ENCODE data around the gene FBXW7. TPM values are rescaled to one million over a fixed set of nuclear protein-coding genes. Genes with fewer than 3 reads are reported as not detected.

FBXW7 gene, protein sequence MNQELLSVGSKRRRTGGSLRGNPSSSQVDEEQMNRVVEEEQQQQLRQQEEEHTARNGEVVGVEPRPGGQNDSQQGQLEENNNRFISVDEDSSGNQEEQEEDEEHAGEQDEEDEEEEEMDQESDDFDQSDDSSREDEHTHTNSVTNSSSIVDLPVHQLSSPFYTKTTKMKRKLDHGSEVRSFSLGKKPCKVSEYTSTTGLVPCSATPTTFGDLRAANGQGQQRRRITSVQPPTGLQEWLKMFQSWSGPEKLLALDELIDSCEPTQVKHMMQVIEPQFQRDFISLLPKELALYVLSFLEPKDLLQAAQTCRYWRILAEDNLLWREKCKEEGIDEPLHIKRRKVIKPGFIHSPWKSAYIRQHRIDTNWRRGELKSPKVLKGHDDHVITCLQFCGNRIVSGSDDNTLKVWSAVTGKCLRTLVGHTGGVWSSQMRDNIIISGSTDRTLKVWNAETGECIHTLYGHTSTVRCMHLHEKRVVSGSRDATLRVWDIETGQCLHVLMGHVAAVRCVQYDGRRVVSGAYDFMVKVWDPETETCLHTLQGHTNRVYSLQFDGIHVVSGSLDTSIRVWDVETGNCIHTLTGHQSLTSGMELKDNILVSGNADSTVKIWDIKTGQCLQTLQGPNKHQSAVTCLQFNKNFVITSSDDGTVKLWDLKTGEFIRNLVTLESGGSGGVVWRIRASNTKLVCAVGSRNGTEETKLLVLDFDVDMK
- 100 to 1,000 TPM; 128 to 140 TPM for total RNA-seq
- polyA plus RNA-seq (2013, experiment 1 of 2), result 29.7 TPM
- polyA plus RNA-seq (2013, experiment 2 of 2), result 45.2 TPM
- total RNA-seq, result 58.7 to 233 (median 155) reads per million in 172 experiments

DNA sequence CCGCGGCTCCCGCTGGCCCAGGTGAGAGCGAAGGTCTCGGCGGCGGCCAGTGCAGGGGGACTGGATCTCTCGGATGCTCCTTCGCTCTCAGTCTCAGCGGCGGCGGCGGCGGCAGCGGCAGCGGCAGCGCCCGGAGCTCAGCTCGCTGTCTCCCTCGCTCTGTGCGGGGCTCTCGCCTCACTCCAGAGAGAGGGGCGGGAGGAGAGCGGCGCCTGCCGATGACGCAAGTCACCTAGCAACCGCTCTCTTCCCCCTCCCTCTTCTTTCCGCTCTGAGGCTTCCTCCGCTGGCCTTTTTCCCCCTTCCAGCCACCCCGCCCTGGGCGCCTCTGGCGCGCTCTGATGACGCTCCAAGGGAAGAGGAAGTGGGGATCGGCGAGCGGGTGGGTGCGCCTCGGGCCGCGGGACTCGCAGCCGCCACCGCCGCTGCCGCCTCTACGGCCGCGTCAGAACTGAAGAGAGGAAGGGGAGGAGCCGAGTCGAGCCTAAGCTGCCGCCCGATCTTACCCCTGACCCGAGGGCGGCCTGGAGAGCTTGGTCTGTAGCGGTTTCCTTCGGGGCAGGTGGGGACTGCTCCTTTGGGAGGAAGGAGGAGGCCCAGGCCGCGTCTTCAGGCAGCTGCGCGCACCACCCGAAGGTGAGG is at the start of gene FBXW7:
FBXW7 (minus strand) TSS at position 190 of the 642 bp plus-strand sequence. CDS start 124,289 bp downstream, outside the sequence.
- H3K4me3 ChIP-seq (ENCODE audit: low read length), result peak within 1 kb of the TSS; percentile 84
- ChIA-PET POLR2A (interaction anchor here (0.6 to 4.8 kb wide), 39 partner anchors 8 to 1521 kb away, joined by 3 to 147 read pairs (median 6); partner anchors contain the start of genes ARFIP1, GATB, LRBA and RPS3A), CTCF (interaction anchor here (0.9 to 3.5 kb wide), 6 partner anchors 9 to 143 kb away, joined by 3 to 19 read pairs (median 4); no protein-coding TSS in a partner anchor)
- DNase-seq, result peak; percentile 98 to 100 (median 99)
- H3K27ac Mint-ChIP-seq, result peak within 1 kb of the TSS; percentile 94
- no peaks in the 10 kb centered on the region for H3K9me3 Mint-ChIP-seq
- peaks cover 0 to 14% of the 10 kb centered on the region in 2 experiments for H3K9me3 ChIP-seq (ENCODE audit: control insufficient read depth in 1 of 2, insufficient read depth in 1 of 2, low read length in 2 of 2)
- H3K4me3 Mint-ChIP-seq, result peak within 1 kb of the TSS; percentile 97
- peak within 1 kb of the TSS; percentile 90 to 98 for H3K27ac ChIP-seq (ENCODE audit: low read depth in 1 of 2, low read length in 2 of 2)
- H3K27me3 ChIP-seq (ENCODE audit: control insufficient read depth in 1 of 2, insufficient read depth in 2 of 2, low read length in 2 of 2), result no peaks in the 10 kb centered on the region
- peaks cover 36% of the 10 kb centered on the region for H3K4me1 ChIP-seq (ENCODE audit: insufficient read depth, low read length)
- peaks cover 66% of the 10 kb centered on the region for H3K4me1 Mint-ChIP-seq (ENCODE audit: low read depth)
- H3K36me3 Mint-ChIP-seq (ENCODE audit: low read depth), result peaks cover 51% of the 10 kb centered on the region
- H3K36me3 ChIP-seq (ENCODE audit: insufficient read depth, low read length), result peaks cover 15% of the 10 kb centered on the region
- peak; percentile 79 for ATAC-seq (ENCODE audit: poor library complexity)
- TF ChIP-seq, protein P1, sequence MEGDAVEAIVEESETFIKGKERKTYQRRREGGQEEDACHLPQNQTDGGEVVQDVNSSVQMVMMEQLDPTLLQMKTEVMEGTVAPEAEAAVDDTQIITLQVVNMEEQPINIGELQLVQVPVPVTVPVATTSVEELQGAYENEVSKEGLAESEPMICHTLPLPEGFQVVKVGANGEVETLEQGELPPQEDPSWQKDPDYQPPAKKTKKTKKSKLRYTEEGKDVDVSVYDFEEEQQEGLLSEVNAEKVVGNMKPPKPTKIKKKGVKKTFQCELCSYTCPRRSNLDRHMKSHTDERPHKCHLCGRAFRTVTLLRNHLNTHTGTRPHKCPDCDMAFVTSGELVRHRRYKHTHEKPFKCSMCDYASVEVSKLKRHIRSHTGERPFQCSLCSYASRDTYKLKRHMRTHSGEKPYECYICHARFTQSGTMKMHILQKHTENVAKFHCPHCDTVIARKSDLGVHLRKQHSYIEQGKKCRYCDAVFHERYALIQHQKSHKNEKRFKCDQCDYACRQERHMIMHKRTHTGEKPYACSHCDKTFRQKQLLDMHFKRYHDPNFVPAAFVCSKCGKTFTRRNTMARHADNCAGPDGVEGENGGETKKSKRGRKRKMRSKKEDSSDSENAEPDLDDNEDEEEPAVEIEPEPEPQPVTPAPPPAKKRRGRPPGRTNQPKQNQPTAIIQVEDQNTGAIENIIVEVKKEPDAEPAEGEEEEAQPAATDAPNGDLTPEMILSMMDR (IDR thresholded peaks at IDR 0.05), result no peak
- H3K27me3 Mint-ChIP-seq, result no peaks in the 10 kb centered on the region
- intact Hi-C loops (cut with DNase I, micrococcal nuclease), result loop anchor here (1.0 to 10.0 kb wide), 14 partner anchors 18 to 1521 kb away; partner anchors contain the start of genes RPS3A (in 2 of the 2), GATB (in 1 of the 2), LRBA (in 1 of the 2) and TMEM154 (in 1 of the 2)

DNA sequence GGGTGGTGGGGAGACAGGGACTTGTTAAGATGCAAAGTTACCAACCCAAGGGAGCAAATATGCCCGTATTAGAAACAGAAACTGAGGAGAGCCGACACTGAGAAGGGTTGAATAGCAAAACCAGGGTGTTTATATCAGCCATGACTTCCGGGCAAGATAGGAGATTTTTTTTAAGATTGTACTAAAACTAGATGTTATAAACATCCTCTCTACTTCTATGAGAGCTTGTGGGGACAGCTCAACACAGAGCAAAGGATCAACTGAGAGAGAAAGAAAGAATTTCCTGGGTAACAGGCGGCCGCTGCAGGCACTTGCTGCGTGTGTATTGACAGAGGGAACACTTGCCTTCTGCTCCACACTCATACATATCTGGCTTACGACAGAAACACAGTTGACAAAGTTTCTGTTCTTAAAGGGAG is 49.1 kb upstream of the FBXW7 start:
- Histone ChIP-seq H3K36me3 (ENCODE audit: insufficient read depth, low read length) (no peaks in the 10 kb centered on the region), H3K4me1 (ENCODE audit: insufficient read depth, low read length) (peaks cover 25% of the 10 kb centered on the region), H3K27ac (ENCODE audit: low read depth in 1 of 2, low read length in 2 of 2) (peak overlapping the region in 1 of 2 donors; percentile 39), H3K4me3 (ENCODE audit: low read length) (peak overlapping the region; percentile 30), H3K27me3 (ENCODE audit: control insufficient read depth in 1 of 2, insufficient read depth in 2 of 2, low read length in 2 of 2) (no peaks in the 10 kb centered on the region), H3K9me3 (ENCODE audit: control insufficient read depth in 1 of 2, insufficient read depth in 1 of 2, low read length in 2 of 2) (peaks cover 0 to 5% of the 10 kb centered on the region in 2 experiments)
- ChIA-PET POLR2A (interaction anchor here (0.5 to 2.9 kb wide), 5 partner anchors 29 to 84 kb away, joined by 3 to 41 read pairs (median 4); partner anchors contain the start of gene FBXW7), CTCF (interaction anchor here (1.7 kb wide), 1 partner anchor 84 kb away, joined by 4 read pairs; no protein-coding TSS in a partner anchor)
- H3K9me3 Mint-ChIP-seq, result peaks cover 9% of the 10 kb centered on the region
- H3K4me1 Mint-ChIP-seq (ENCODE audit: low read depth), result peaks cover 24% of the 10 kb centered on the region
- H3K4me3 Mint-ChIP-seq, result peak overlapping the region; percentile 77
- intact Hi-C loops (cut with DNase I, micrococcal nuclease), result loop anchor here (5.0 kb wide), 1 partner anchor 48 kb away; the partner anchor contains the start of gene FBXW7 (in 2 of the 2)
- H3K27ac Mint-ChIP-seq, result peak overlapping the region; percentile 88
- peaks cover under 1% of the 10 kb centered on the region for H3K27me3 Mint-ChIP-seq
- H3K36me3 Mint-ChIP-seq (ENCODE audit: low read depth), result no peaks in the 10 kb centered on the region
- ATAC-seq (ENCODE audit: poor library complexity) (peak; percentile 62), DNase-seq (peak in 5 of 14 experiments; percentile 6 to 64 (median 29))
- TF ChIP-seq, protein P1 (IDR thresholded peaks at IDR 0.05), result no peak

All from CD4-positive, alpha-beta T cell (primary cell).